GM12891 (cell line): ENCODE measurements around the gene HOXB7.

Source experiments
- POLR2AphosphoS5 ChIP-seq: IDR thresholded peaks from 2 replicates; pipeline ENCODE4 v1.6.1; 2011; ENCODE audit warnings: low read depth, low read length, control low read depth
- SPI1 ChIP-seq: IDR thresholded peaks from 2 replicates; pipeline ENCODE4 v1.6.1; 2011; ENCODE audit warnings: low read depth, low read length, control low read depth
- TAF1 ChIP-seq: IDR thresholded peaks from 2 replicates; pipeline ENCODE4 v1.6.1; 2011; ENCODE audit warnings: low read depth, low read length, control low read depth

GRCh38 chr17:48569674-48570324, 41.0 kb downstream of the HOXB7 start:
- TF ChIP-seq POLR2AphosphoS5 (no peak), TAF1 (no peak), SPI1 (no peak)
